Gastroesophageal sphincter (tissue), 4 donors: ENCODE results near the gene DUSP8. TPM values are rescaled to one million over a fixed set of nuclear protein-coding genes. Genes with fewer than 3 reads are reported as not detected.

ENCODE experiments used
- ATAC-seq: fragments of 150-250 bp; one replicate; pipeline ENCODE4 v1.9.1; 2016; ENCODE audit warnings: mild to moderate bottlenecking, moderate library complexity
- H3K27ac ChIP-seq, 4 donors: fragments of 200-600 bp; sonication (generic) in 3 of 4; 1 replicate in 3 of 4; 2 replicates in 1 of 4; pipeline ENCODE4 v1.5.1; 2016 to 2019
- H3K27me3 ChIP-seq: fragments of 200-600 bp; sonication (generic); one replicate; pipeline ENCODE4 v1.5.1; 2019
- H3K36me3 ChIP-seq, 2 donors: fragments of 200-600 bp; sonication (generic); one replicate each; pipeline ENCODE4 v1.5.1; 2019; ENCODE audit warnings: control low read depth in 1 of 2
- H3K4me1 ChIP-seq, 3 donors: fragments of 200-600 bp; sonication (generic); 1 replicate in 2 of 3; 2 replicates in 1 of 3; pipeline ENCODE4 v1.5.1; 2016 to 2019; ENCODE audit warnings: control low read depth in 2 of 3
- H3K4me3 ChIP-seq, 2 donors: fragments of 200-600 bp; sonication (generic); one replicate each; pipeline ENCODE4 v1.5.1; 2019; ENCODE audit warnings: mild to moderate bottlenecking in 1 of 2, moderate library complexity in 1 of 2
- H3K9me3 ChIP-seq, 3 donors: fragments of 200-600 bp; sonication (generic); one replicate each; pipeline ENCODE4 v1.5.1; 2017 to 2019; ENCODE audit warnings: control low read depth in 2 of 3
- EP300 ChIP-seq: sonication (generic); formaldehyde crosslinking; IDR thresholded peaks from one replicate; pipeline ENCODE4 v1.6.1; 2017; ENCODE audit warnings: antibody characterized with exemption, mild to moderate bottlenecking
- POLR2A ChIP-seq, 2 donors: fragments of 450-650 bp; IDR thresholded peaks; one replicate each; pipeline ENCODE4 v1.6.1; 2017; ENCODE audit warnings: antibody characterized with exemption in 2 of 2, mild to moderate bottlenecking in 2 of 2, moderate library complexity in 1 of 2
- POLR2AphosphoS5 ChIP-seq: sonication (generic); formaldehyde crosslinking; IDR thresholded peaks from one replicate; pipeline ENCODE4 v1.6.1; 2017; ENCODE audit warnings: antibody characterized with exemption
- WGBS, 2 donors: methylation state at CpG; one replicate each; pipeline ENCODE4 v1.1.5; 2018; ENCODE audit warnings: low coverage in 1 of 2; 5-methylcytosine and 5-hydroxymethylcytosine counted together
- total RNA-seq, 4 donors: library from RNA; depleted of rRNA; stranded (reverse); fragments of >200 nt; gene quantifications; one replicate each; pipeline ENCODE4 v1.1.0, GENCODE V29; 2016
- TF ChIP-seq, protein P1 (sequence below), 4 experiments: fragments of 200-600 bp in 2 of 4; fragments of 450-650 bp in 2 of 4; sonication (generic) in 1 of 4; IDR thresholded peaks; one replicate each; pipeline ENCODE4 v1.5.1; 2017 to 2019; ENCODE audit warnings: antibody characterized with exemption in 4 of 4, mild to moderate bottlenecking in 2 of 4, moderate library complexity in 2 of 4

DUSP8 gene
- total RNA-seq, 4 donors from 2014 or later = 3.3 to 7.8 (median 4.9) TPM

DNA sequence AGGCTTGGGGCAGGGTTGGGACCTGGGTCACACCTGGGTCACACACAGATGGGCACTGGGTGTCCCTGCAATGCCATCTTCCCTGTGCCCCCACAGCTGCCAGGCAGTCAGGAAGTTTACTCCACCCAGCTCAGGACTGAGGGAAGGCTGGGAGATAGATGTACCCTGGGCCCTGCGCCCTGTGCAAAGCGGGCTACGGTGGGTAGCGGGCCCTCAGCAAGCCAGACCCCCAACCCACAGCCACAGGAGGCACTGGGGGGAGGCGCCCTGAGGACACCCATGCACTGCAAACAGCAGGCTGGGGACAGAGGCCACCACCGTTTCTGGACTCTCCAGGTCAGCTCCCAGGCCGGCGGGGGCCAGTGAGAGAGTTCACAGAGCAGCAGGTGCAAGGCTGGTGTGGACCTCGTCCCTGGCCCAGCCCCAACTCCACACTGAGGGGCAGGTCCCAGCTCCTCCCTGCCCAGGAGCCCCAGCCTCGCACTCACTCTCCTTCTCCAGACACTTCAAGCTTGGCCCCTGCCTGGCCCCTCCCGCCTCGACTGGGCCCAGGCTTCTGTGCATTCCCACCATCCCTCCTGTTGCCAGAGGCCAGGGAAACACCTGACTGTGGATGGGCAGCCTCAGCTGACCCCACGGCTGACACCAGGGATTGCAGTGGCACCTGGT, 4.9 kb downstream of the DUSP8 start:
- TF ChIP-seq POLR2A (IDR thresholded peaks at IDR 0.05) = no peak
- TF ChIP-seq POLR2AphosphoS5 = no peak
- H3K4me3 ChIP-seq = no peak overlapping the region
- peaks cover 0 to 23% of the 10 kb centered on the region in 2 donors for H3K36me3 ChIP-seq
- WGBS, 2 donors = no CpG with 5 or more reads among the region's 13 CpGs
- no peak for ATAC-seq
- H3K27me3 ChIP-seq = no peaks in the 10 kb centered on the region
- H3K27ac ChIP-seq = peak overlapping the region in 2 of 4 donors; percentile 10 to 88
- peaks cover 0 to 73% (median 24%) of the 10 kb centered on the region in 3 donors for H3K4me1 ChIP-seq
- no peaks in the 10 kb centered on the region for H3K9me3 ChIP-seq

DNA sequence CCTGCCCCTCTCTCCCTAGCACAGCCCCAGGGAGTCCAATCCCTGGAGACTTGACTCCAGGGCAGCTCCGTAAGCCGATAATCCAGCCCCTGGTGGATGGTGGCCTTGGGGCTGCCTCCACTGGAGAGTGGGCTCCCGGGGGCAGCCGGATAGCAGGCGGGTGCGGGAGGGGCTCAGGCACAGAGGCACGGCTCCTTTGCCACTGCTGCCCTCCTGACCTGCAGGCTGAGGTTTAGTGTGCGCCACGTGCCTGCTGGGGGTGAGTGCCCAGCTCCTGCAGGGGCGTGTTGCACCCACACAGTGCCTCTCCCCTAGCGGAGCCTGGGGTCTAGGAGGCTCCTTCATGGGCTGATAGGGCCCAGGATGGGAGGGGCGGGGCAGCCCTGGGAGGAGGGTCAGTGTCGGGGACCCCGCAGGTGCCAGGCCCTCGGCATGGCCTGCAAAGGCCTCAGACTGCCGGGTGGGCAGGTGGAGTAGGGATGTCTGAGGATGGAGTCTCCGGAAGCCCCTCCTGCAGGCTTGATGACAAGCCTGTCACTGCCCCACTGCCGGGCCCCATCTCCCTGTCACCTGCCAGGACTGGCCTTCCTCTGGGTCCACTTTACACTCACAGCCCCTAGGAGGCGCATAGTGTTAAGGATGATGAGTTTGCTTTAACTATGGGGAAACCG, 5.6 kb downstream of the DUSP8 start:
- Histone ChIP-seq H3K9me3 (no peaks in the 10 kb centered on the region), H3K27me3 (no peaks in the 10 kb centered on the region), H3K27ac (peak overlapping the region in 1 of 4 donors; percentile 88), H3K36me3 (peaks cover 0 to 28% of the 10 kb centered on the region in 2 donors), H3K4me3 (no peak overlapping the region), H3K4me1 (peaks cover 0 to 72% (median 24%) of the 10 kb centered on the region in 3 donors)
- TF ChIP-seq POLR2A (IDR thresholded peaks at IDR 0.05) (no peak), POLR2AphosphoS5 (no peak), EP300 (no peak)
- TF ChIP-seq, protein P1, sequence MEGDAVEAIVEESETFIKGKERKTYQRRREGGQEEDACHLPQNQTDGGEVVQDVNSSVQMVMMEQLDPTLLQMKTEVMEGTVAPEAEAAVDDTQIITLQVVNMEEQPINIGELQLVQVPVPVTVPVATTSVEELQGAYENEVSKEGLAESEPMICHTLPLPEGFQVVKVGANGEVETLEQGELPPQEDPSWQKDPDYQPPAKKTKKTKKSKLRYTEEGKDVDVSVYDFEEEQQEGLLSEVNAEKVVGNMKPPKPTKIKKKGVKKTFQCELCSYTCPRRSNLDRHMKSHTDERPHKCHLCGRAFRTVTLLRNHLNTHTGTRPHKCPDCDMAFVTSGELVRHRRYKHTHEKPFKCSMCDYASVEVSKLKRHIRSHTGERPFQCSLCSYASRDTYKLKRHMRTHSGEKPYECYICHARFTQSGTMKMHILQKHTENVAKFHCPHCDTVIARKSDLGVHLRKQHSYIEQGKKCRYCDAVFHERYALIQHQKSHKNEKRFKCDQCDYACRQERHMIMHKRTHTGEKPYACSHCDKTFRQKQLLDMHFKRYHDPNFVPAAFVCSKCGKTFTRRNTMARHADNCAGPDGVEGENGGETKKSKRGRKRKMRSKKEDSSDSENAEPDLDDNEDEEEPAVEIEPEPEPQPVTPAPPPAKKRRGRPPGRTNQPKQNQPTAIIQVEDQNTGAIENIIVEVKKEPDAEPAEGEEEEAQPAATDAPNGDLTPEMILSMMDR (IDR thresholded peaks at IDR 0.05) = no peak
- WGBS, 2 donors = no CpG with 5 or more reads among the region's 20 CpGs
- ATAC-seq = no peak

DNA sequence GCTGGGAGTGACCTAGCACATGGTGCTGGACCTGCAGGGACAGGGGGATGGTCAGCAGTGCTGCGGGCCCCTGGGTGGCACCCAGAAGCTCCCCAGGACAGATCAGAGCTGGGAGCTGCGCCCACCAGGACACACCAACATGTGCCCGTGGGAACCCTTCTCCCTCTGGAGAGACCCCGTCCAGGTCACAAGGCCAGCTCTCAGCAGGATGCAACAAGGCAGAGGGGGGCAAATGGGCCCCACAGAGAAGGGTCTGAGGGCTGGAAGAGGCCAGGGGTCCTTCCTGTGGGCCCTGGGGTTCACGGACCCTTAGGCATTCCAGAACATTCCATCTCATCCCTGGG, 6.2 kb downstream of the DUSP8 start:
- H3K36me3 ChIP-seq = peaks cover 0 to 35% of the 10 kb centered on the region in 2 donors
- WGBS, 2 donors = no CpG with 5 or more reads among the region's 5 CpGs
- no peaks in the 10 kb centered on the region for H3K27me3 ChIP-seq
- TF ChIP-seq POLR2A (IDR thresholded peaks at IDR 0.05) (no peak), POLR2AphosphoS5 (no peak), EP300 (no peak)
- TF ChIP-seq, protein P1 (IDR thresholded peaks at IDR 0.05) = no peak
- H3K4me3 ChIP-seq = no peak overlapping the region
- no peak for ATAC-seq
- peak overlapping the region in 2 of 4 donors; percentile 75 to 88 for H3K27ac ChIP-seq
- no peaks in the 10 kb centered on the region for H3K9me3 ChIP-seq
- peaks cover 0 to 66% (median 24%) of the 10 kb centered on the region in 3 donors for H3K4me1 ChIP-seq

DNA sequence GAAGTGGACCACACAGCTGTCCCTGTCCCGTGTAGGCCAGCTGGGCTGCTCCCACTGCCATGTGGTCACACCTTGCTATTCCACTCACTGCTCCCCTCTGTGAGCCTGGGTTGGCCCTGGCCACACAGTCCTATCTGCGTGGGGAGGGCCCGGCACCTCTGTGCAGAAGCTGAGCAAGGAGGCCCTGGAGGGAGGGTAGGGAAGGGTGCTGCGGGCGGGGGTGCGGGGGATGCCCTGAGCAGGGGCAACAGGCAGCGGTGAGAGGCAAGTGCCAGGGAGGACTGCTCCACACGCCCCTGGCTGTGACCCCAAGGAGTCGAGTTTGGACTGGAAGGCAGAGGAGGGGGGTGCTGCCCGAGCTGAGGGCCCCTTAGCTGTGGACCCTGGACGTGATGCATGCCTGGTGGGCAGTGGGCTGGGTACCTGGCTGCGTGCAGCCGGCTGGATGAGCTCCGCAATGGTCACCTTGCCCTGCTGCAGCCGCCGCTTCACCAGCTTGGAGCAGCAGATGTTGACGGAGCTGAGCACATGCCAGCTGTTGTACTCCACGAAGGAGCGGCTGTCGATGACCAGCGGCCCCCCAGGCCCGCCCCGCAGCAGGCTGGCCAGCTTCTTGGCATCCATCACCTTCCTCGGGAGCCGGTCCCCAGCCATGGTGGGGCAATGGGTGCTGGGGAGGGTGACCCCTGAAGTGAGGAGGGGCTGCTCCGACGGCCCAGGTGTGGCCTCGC, 6.7 kb downstream of the DUSP8 start:
- no peak for TF ChIP-seq POLR2A (IDR thresholded peaks at IDR 0.05)
- TF ChIP-seq, protein P1 (IDR thresholded peaks at IDR 0.05) = no peak
- no peak for TF ChIP-seq EP300
- TF ChIP-seq POLR2AphosphoS5 = no peak
- WGBS, 2 donors = 100% methylated on average over 2 of the region's 28 CpGs; no CpG with 5 or more reads in 1 of the 2 donors
- H3K27ac ChIP-seq = peak overlapping the region in 3 of 4 donors; percentile 66 to 88 (median 75)

DNA sequence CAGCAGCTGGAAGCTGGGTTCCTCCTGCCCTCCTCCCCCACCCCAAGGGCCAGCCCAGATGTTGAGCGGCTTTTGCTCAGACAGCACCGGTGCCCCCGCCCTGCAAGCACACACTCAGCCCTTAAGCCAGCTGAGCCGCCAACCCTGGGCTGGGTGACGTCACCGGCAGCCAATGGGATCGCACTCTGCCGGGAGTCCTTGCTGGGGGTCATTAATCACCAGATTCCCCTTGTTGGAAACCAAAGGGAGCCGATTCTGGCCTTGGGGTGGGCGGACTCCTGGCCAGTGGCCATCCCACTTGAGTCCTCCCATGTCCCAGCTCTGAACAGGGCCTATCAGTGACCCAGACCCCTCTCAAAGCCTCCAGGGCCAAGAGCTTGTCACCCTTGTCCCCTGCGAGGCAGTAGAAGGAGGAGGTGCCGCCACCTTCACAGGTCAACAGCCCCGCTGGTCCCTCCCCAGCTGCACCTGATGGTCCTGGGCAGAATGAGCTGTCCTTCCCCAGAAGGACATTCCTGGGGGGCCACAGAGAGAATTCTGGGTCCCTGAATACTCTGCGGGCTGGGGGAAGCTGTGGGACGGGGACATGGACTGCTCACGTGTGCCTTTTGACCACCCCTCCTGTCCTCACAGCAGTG, 7.4 kb downstream of the DUSP8 start:
- no peak overlapping the region for H3K4me3 ChIP-seq
- H3K9me3 ChIP-seq = no peaks in the 10 kb centered on the region
- TF ChIP-seq, protein P1 (IDR thresholded peaks at IDR 0.05) = no peak
- TF ChIP-seq POLR2AphosphoS5 (no peak), POLR2A (IDR thresholded peaks at IDR 0.05) (no peak), EP300 (no peak)
- peaks cover 0 to 65% (median 24%) of the 10 kb centered on the region in 3 donors for H3K4me1 ChIP-seq
- peaks cover 0 to 37% of the 10 kb centered on the region in 2 donors for H3K36me3 ChIP-seq
- WGBS, 2 donors = 70% methylated on average over 2 of the region's 16 CpGs; no CpG with 5 or more reads in 1 of the 2 donors
- peak; percentile 55 for ATAC-seq
- peak overlapping the region in 3 of 4 donors; percentile 66 to 88 (median 75) for H3K27ac ChIP-seq
- H3K27me3 ChIP-seq = no peaks in the 10 kb centered on the region

More for the DNA sequence above, 6.7 kb downstream of the DUSP8 start:
- peaks cover 0 to 65% (median 22%) of the 10 kb centered on the region in 3 donors for H3K4me1 ChIP-seq
- H3K9me3 ChIP-seq = no peaks in the 10 kb centered on the region
- H3K36me3 ChIP-seq = peaks cover 0 to 37% of the 10 kb centered on the region in 2 donors
- H3K4me3 ChIP-seq = no peak overlapping the region
- no peaks in the 10 kb centered on the region for H3K27me3 ChIP-seq
- ATAC-seq = no peak
